Prostate gland (tissue), 2 donors: Measurements from ENCODE around the gene TP53BP1.

Experiments
- CTCF ChIP-seq, 4 experiments: fragments of 200-600 bp in 2 of 4; fragments of 450-650 bp in 2 of 4; sonication (generic) in 2 of 4; IDR thresholded peaks; 1 replicate in 3 of 4; 2 replicates in 1 of 4; pipeline ENCODE4 v1.5.1; 2016 to 2019; ENCODE audit warnings: antibody characterized with exemption in 4 of 4, mild to moderate bottlenecking in 2 of 4, moderate library complexity in 2 of 4
- POLR2A ChIP-seq: fragments of 450-650 bp; IDR thresholded peaks from one replicate; pipeline ENCODE4 v1.6.1; 2016; ENCODE audit warnings: antibody characterized with exemption, mild to moderate bottlenecking
- POLR2AphosphoS5 ChIP-seq: sonication (generic); formaldehyde crosslinking; IDR thresholded peaks from one replicate; pipeline ENCODE4 v1.6.1; 2017; ENCODE audit warnings: antibody characterized with exemption

- TF ChIP-seq CTCF (IDR thresholded peaks at IDR 0.05), result no peak
- TF ChIP-seq POLR2A, result no peak
- no peak for TF ChIP-seq POLR2AphosphoS5
Observed at GRCh38 chr15:43498990-43499389, 6.0 kb upstream of the TP53BP1 start.
